GM23338 (cell line): ENCODE results near the gene ZNF585A. TPM values are rescaled to one million over a fixed set of nuclear protein-coding genes. Genes with fewer than 3 reads are reported as not detected.
A peak's percentile ranks its signal among the peaks of the same experiment; 100 is the strongest.

Experiments
- ATAC-seq: fragments of 200-7000 bp; cut with Tn5 transposase; 3 replicates; pipeline ENCODE4 v1.9.1; 2020
- DNase-seq: peaks from one replicate; pipeline ENCODE4 v3.0.0-alpha.2; 2015; ENCODE audit warnings: low spot score
- H2AFZ ChIP-seq: fragments of 200-600 bp; sonication (generic); 2 replicates; pipeline ENCODE4 v1.8.0; 2016; ENCODE audit warnings: antibody characterized with exemption, mild to moderate bottlenecking, moderate library complexity
- H3F3A ChIP-seq: fragments of 200-600 bp; sonication (generic); replicated peaks from 2 replicates; pipeline ENCODE4 v1.8.0; 2017; ENCODE audit warnings: antibody characterized with exemption, mixed run types, low read depth
- H3K27ac ChIP-seq: fragments of 200-600 bp; sonication (generic); 2 replicates; pipeline ENCODE4 v1.6.1; 2016; ENCODE audit warnings: low read depth
- H3K27me3 ChIP-seq: fragments of 200-600 bp; sonication (generic); 2 replicates; pipeline ENCODE4 v1.8.0; 2016; ENCODE audit warnings: mild to moderate bottlenecking, mixed run types, moderate library complexity; ENCODE audit not compliant: insufficient read depth
- H3K36me3 ChIP-seq: fragments of 200-600 bp; sonication (generic); 2 replicates; pipeline ENCODE4 v1.8.0; 2016; ENCODE audit warnings: mild to moderate bottlenecking; ENCODE audit not compliant: insufficient read depth
- H3K4me1 ChIP-seq: fragments of 200-600 bp; sonication (generic); 2 replicates; pipeline ENCODE4 v1.8.0; 2016; ENCODE audit warnings: mild to moderate bottlenecking, moderate library complexity; ENCODE audit not compliant: insufficient read depth
- H3K4me2 ChIP-seq: fragments of 200-600 bp; sonication (generic); 2 replicates; pipeline ENCODE4 v1.7.1; 2017; ENCODE audit warnings: mixed run types
- H3K4me3 ChIP-seq: fragments of 200-600 bp; sonication (generic); 2 replicates; pipeline ENCODE4 v1.6.1; 2016; ENCODE audit warnings: mixed run types
- H3K79me2 ChIP-seq: fragments of 200-600 bp; sonication (generic); replicated peaks from 2 replicates; pipeline ENCODE4 v1.8.0; 2017; ENCODE audit warnings: mild to moderate bottlenecking; ENCODE audit not compliant: insufficient read depth
- H3K9me2 ChIP-seq: fragments of 200-600 bp; sonication (generic); 2 replicates; pipeline ENCODE4 v1.8.0; 2017; ENCODE audit not compliant: insufficient read depth
- H4K20me1 ChIP-seq: fragments of 200-600 bp; sonication (generic); replicated peaks from 2 replicates; pipeline ENCODE4 v1.8.0; 2017; ENCODE audit warnings: mild to moderate bottlenecking; ENCODE audit not compliant: insufficient read depth
- H3K27ac Mint-ChIP-seq: 2 replicates; pipeline ENCODE4 v1.8.0; 2020; ENCODE audit warnings: inconsistent platforms, mild to moderate bottlenecking, moderate library complexity, mixed read lengths
- H3K27me3 Mint-ChIP-seq: 3 replicates; pipeline ENCODE4 v1.8.0; 2022; ENCODE audit warnings: low read depth, mild to moderate bottlenecking, moderate library complexity, mixed read lengths, inconsistent platforms; ENCODE audit not compliant: insufficient read depth, poor library complexity
- H3K36me3 Mint-ChIP-seq: 3 replicates; pipeline ENCODE4 v1.8.0; 2021; ENCODE audit warnings: low read depth, mild to moderate bottlenecking, inconsistent platforms, moderate library complexity, mixed read lengths
- H3K4me1 Mint-ChIP-seq: 3 replicates; pipeline ENCODE4 v1.8.0; 2020; ENCODE audit warnings: mild to moderate bottlenecking, inconsistent platforms, mixed read lengths
- H3K4me3 Mint-ChIP-seq: 3 replicates; pipeline ENCODE4 v1.8.0; 2021; ENCODE audit warnings: moderate library complexity, mild to moderate bottlenecking, inconsistent platforms, mixed read lengths
- H3K9me3 Mint-ChIP-seq: 3 replicates; pipeline ENCODE4 v1.8.0; 2020; ENCODE audit warnings: moderate library complexity, mild to moderate bottlenecking, inconsistent platforms, mixed read lengths
- CREB1 ChIP-seq: fragments of 250-450 bp; sonication (Bioruptor Pico); IDR thresholded peaks from 2 replicates; pipeline ENCODE4 v1.5.0; 2020; ENCODE audit warnings: low read depth, mild to moderate bottlenecking, moderate library complexity
- EZH2 ChIP-seq: fragments of 200-600 bp; sonication (generic); IDR thresholded peaks from one replicate; pipeline ENCODE4 v1.8.0; 2017; ENCODE audit warnings: antibody characterized with exemption, mild to moderate bottlenecking, low read depth; ENCODE audit not compliant: unreplicated experiment
- EZH2phosphoT487 ChIP-seq: fragments of 200-600 bp; sonication (generic); IDR thresholded peaks from one replicate; pipeline ENCODE4 v1.8.1; 2018; ENCODE audit warnings: antibody characterized with exemption; ENCODE audit not compliant: unreplicated experiment
- JUNB ChIP-seq: IDR thresholded peaks from one replicate; pipeline ENCODE4 v1.6.1; 2016; ENCODE audit warnings: antibody characterized with exemption; ENCODE audit not compliant: unreplicated experiment
- NANOG ChIP-seq: IDR thresholded peaks from 2 replicates; pipeline ENCODE4 v1.6.1; 2016; ENCODE audit warnings: antibody characterized with exemption, borderline replicate concordance
- POLR2AphosphoS5 ChIP-seq: IDR thresholded peaks from 2 replicates; pipeline ENCODE4 v1.6.1; 2016; ENCODE audit warnings: antibody characterized with exemption, low read depth
- STAT1 ChIP-seq: IDR thresholded peaks from one replicate; pipeline ENCODE4 v1.6.1; 2016; ENCODE audit warnings: antibody characterized with exemption; ENCODE audit not compliant: unreplicated experiment
- ZNF114 ChIP-seq: fragments of 250-450 bp; sonication (Bioruptor Pico); IDR thresholded peaks from 2 replicates; pipeline ENCODE4 v1.5.0; 2020; ENCODE audit warnings: mild to moderate bottlenecking, moderate library complexity
- ZNF331 ChIP-seq: fragments of 250-450 bp; sonication (Bioruptor Pico); IDR thresholded peaks from 2 replicates; pipeline ENCODE4 v1.5.0; 2020; ENCODE audit warnings: low read depth, mild to moderate bottlenecking, moderate library complexity
- long read RNA-seq: library from polyadenylated mRNA; unstranded; transcript quantifications from one replicate; pipeline ENCODE4 v2.0.0, GENCODE V29; 2020; ENCODE audit not compliant: unreplicated experiment
- polyA plus RNA-seq: library from polyadenylated mRNA; unstranded; fragments of >200 nt; fragmentation: Nextera tagmentation; extraction: Ambion mirVana; gene quantifications from 2 replicates; pipeline ENCODE4 v1.2.1, GENCODE V29; 2016
- total RNA-seq: library from RNA; depleted of rRNA; stranded (reverse); fragments of >200 nt; shearing (Covaris generic); gene quantifications from 2 replicates; pipeline ENCODE4 v1.2.3, GENCODE V29; 2014; rRNA removed
- TF ChIP-seq, protein P1 (sequence below): IDR thresholded peaks from one replicate; pipeline ENCODE4 v1.6.1; 2018; ENCODE audit warnings: antibody characterized with exemption; ENCODE audit not compliant: unreplicated experiment
- TF ChIP-seq, protein P2 (sequence below): IDR thresholded peaks from 2 replicates; pipeline ENCODE4 v1.6.1; 2016; ENCODE audit warnings: antibody characterized with exemption
- TF ChIP-seq, protein P3 (sequence below): fragments of 250-450 bp; sonication (Bioruptor Pico); IDR thresholded peaks from 2 replicates; pipeline ENCODE4 v1.5.0; 2020; ENCODE audit warnings: mild to moderate bottlenecking, moderate library complexity

Gene ZNF585A
- total RNA-seq (9.8 and 14.7 TPM in 2 replicates), polyA plus RNA-seq (35.7 and 36.5 TPM in 2 replicates)
- long read RNA-seq, full-length matches to known transcripts: 6 of 9 reads
- long read RNA-seq, partial matches to known transcripts: 0 of 9 reads
- long read RNA-seq, other reads (novel, unspliced or antisense): 3 of 9 reads

DNA sequence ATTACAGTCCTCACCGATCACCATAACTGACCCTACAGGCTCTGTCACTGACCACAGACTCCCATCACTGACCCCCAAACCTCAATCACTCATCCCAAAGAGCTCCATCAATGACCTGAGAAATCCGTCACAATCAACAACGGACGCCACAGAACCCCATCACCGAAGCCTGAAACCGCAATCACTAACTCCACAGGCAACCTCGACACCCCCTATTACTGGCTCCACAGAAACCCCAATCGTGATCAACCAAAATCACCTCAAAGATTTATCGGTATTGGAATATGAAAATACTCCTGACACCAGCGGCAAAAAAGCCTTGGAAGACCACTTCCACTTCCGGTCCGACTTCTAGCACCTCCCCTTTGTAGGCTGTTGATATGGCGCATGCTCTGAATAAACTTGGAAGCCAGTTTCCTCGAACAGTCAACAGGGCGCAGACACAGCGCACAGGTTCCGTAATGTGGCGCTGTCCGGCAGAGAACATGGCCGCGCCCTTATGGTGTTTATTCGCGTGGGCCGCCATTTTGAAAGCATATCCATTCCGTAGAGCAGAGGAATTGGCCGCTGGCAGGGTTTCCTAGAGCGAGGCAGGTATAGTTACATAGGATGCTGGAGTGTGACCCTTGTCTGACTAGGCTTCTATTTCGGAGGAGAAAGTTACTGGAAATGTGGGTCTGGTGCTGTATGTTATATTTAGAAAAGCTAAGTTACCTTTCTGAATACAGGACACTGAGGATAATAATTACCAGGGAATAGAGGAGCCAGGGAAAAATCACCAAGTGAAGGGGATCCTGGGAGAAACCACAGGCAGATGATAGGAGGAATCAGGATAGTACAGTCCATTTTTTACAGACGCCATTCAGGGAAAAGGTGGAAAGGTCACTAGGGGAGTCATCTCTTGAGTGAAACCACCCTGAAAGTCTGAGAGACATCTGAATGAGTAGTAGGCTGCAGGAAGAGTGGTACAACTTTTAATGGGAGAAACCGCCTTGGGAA, at the start of gene ZNF585A:
Gene ZNF585A (minus strand): TSS at position 328 of the 999 bp plus-strand sequence. CDS start 2,785 bp downstream, outside the sequence.
- Mint-ChIP-seq H3K36me3 (peaks cover 39% of the 10 kb centered on the region), H3K27me3 (no peaks in the 10 kb centered on the region), H3K4me1 (no peaks in the 10 kb centered on the region), H3K4me3 (no peak within 1 kb of the TSS), H3K9me3 (peaks cover 49% of the 10 kb centered on the region), H3K27ac (no peak within 1 kb of the TSS)
- H3K9me2 ChIP-seq: 0 out of 2 replicates have a peak, but pooled peaks cover 5% of the 10 kb centered on the region
- H2AFZ ChIP-seq: peak within 1 kb of the TSS; percentile 74
- H3F3A ChIP-seq: no peaks in the 10 kb centered on the region
- peaks cover 14% of the 10 kb centered on the region; the same call in 1 of the 2 replicates for H3K79me2 ChIP-seq
- peak within 1 kb of the TSS; percentile 76 for H3K4me2 ChIP-seq
- H3K27me3 ChIP-seq: no peaks in the 10 kb centered on the region
- ATAC-seq (peak; percentile 100), DNase-seq (peak; percentile 99)
- no peaks in the 10 kb centered on the region for H4K20me1 ChIP-seq
- H3K4me3 ChIP-seq: peak within 1 kb of the TSS; percentile 55
- H3K27ac ChIP-seq: no peak within 1 kb of the TSS
- H3K4me1 ChIP-seq: no peaks in the 10 kb centered on the region
- peaks cover 18% of the 10 kb centered on the region; the same call in 1 of the 2 replicates for H3K36me3 ChIP-seq
- TF ChIP-seq NANOG: no peak
- TF ChIP-seq POLR2AphosphoS5: peak; percentile 86
- no peak for TF ChIP-seq ZNF331
- TF ChIP-seq STAT1: no peak
- no peak for TF ChIP-seq ZNF114 (CRISPR knock-in tag)
- TF ChIP-seq JUNB: no peak
- TF ChIP-seq EZH2: no peak
- peak; percentile 58 for TF ChIP-seq CREB1
- TF ChIP-seq, protein P1, sequence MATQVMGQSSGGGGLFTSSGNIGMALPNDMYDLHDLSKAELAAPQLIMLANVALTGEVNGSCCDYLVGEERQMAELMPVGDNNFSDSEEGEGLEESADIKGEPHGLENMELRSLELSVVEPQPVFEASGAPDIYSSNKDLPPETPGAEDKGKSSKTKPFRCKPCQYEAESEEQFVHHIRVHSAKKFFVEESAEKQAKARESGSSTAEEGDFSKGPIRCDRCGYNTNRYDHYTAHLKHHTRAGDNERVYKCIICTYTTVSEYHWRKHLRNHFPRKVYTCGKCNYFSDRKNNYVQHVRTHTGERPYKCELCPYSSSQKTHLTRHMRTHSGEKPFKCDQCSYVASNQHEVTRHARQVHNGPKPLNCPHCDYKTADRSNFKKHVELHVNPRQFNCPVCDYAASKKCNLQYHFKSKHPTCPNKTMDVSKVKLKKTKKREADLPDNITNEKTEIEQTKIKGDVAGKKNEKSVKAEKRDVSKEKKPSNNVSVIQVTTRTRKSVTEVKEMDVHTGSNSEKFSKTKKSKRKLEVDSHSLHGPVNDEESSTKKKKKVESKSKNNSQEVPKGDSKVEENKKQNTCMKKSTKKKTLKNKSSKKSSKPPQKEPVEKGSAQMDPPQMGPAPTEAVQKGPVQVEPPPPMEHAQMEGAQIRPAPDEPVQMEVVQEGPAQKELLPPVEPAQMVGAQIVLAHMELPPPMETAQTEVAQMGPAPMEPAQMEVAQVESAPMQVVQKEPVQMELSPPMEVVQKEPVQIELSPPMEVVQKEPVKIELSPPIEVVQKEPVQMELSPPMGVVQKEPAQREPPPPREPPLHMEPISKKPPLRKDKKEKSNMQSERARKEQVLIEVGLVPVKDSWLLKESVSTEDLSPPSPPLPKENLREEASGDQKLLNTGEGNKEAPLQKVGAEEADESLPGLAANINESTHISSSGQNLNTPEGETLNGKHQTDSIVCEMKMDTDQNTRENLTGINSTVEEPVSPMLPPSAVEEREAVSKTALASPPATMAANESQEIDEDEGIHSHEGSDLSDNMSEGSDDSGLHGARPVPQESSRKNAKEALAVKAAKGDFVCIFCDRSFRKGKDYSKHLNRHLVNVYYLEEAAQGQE: no peak
- TF ChIP-seq, protein P2, sequence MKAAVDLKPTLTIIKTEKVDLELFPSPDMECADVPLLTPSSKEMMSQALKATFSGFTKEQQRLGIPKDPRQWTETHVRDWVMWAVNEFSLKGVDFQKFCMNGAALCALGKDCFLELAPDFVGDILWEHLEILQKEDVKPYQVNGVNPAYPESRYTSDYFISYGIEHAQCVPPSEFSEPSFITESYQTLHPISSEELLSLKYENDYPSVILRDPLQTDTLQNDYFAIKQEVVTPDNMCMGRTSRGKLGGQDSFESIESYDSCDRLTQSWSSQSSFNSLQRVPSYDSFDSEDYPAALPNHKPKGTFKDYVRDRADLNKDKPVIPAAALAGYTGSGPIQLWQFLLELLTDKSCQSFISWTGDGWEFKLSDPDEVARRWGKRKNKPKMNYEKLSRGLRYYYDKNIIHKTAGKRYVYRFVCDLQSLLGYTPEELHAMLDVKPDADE: peak; percentile 97
- no peak for TF ChIP-seq EZH2phosphoT487
- TF ChIP-seq, protein P3, sequence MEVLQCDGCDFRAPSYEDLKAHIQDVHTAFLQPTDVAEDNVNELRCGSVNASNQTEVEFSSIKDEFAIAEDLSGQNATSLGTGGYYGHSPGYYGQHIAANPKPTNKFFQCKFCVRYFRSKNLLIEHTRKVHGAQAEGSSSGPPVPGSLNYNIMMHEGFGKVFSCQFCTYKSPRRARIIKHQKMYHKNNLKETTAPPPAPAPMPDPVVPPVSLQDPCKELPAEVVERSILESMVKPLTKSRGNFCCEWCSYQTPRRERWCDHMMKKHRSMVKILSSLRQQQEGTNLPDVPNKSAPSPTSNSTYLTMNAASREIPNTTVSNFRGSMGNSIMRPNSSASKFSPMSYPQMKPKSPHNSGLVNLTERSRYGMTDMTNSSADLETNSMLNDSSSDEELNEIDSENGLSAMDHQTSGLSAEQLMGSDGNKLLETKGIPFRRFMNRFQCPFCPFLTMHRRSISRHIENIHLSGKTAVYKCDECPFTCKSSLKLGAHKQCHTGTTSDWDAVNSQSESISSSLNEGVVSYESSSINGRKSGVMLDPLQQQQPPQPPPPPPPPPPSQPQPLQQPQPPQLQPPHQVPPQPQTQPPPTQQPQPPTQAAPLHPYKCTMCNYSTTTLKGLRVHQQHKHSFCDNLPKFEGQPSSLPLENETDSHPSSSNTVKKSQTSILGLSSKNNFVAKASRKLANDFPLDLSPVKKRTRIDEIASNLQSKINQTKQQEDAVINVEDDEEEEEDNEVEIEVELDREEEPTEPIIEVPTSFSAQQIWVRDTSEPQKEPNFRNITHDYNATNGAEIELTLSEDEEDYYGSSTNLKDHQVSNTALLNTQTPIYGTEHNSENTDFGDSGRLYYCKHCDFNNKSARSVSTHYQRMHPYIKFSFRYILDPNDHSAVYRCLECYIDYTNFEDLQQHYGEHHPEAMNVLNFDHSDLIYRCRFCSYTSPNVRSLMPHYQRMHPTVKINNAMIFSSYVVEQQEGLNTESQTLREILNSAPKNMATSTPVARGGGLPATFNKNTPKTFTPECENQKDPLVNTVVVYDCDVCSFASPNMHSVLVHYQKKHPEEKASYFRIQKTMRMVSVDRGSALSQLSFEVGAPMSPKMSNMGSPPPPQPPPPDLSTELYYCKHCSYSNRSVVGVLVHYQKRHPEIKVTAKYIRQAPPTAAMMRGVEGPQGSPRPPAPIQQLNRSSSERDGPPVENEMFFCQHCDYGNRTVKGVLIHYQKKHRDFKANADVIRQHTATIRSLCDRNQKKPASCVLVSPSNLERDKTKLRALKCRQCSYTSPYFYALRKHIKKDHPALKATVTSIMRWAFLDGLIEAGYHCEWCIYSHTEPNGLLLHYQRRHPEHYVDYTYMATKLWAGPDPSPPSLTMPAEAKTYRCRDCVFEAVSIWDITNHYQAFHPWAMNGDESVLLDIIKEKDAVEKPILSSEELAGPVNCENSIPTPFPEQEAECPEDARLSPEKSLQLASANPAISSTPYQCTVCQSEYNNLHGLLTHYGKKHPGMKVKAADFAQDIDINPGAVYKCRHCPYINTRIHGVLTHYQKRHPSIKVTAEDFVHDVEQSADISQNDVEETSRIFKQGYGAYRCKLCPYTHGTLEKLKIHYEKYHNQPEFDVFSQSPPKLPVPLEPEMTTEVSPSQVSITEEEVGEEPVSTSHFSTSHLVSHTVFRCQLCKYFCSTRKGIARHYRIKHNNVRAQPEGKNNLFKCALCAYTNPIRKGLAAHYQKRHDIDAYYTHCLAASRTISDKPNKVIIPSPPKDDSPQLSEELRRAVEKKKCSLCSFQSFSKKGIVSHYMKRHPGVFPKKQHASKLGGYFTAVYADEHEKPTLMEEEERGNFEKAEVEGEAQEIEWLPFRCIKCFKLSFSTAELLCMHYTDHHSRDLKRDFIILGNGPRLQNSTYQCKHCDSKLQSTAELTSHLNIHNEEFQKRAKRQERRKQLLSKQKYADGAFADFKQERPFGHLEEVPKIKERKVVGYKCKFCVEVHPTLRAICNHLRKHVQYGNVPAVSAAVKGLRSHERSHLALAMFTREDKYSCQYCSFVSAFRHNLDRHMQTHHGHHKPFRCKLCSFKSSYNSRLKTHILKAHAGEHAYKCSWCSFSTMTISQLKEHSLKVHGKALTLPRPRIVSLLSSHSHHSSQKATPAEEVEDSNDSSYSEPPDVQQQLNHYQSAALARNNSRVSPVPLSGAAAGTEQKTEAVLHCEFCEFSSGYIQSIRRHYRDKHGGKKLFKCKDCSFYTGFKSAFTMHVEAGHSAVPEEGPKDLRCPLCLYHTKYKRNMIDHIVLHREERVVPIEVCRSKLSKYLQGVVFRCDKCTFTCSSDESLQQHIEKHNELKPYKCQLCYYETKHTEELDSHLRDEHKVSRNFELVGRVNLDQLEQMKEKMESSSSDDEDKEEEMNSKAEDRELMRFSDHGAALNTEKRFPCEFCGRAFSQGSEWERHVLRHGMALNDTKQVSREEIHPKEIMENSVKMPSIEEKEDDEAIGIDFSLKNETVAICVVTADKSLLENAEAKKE (CRISPR knock-in tag): no peak
